SK-N-SH (cell line): ENCODE measurements around the gene KCNQ5. TPM values are rescaled to one million over a fixed set of nuclear protein-coding genes. Genes with fewer than 3 reads are reported as not detected.

Experiments
- CTCF ChIA-PET: fragments of 300-600, 350-600 bp; formaldehyde crosslinking; extraction: SDS; loops from one replicate; lab custom pipeline; 2021; lab: Yijun Ruan, JAX
- POLR2A ChIA-PET: fragments of 350-600 bp; sonication (Branson Sonifier 250); formaldehyde crosslinking; extraction: SDS; loops from one replicate; lab custom pipeline; 2020; ENCODE audit warnings: antibody characterized with exemption, inconsistent platforms; lab: Yijun Ruan, JAX
- DNase-seq: peaks from one replicate; pipeline ENCODE4 v3.0.0; 2012
- H2AFZ ChIP-seq: fragments of 200-600 bp; sonication (generic); 2 replicates; pipeline ENCODE4 v1.8.1; 2016; ENCODE audit warnings: antibody characterized with exemption, mild to moderate bottlenecking, low read depth
- H3F3A ChIP-seq: fragments of 200-600 bp; sonication (generic); replicated peaks from 2 replicates; pipeline ENCODE3; 2016; ENCODE audit warnings: antibody characterized with exemption, mild to moderate bottlenecking; ENCODE audit not compliant: insufficient read depth
- H3K27ac ChIP-seq, 2 experiments: fragments of 200-500 bp in 1 of 2; fragments of 200-600 bp in 1 of 2; sonication (Bioruptor generic) in 1 of 2; sonication (generic), shearing (Covaris generic) in 1 of 2; 2 replicates each; pipeline versions ENCODE4 v1.5.1 to v1.6.1; 2014 to 2016; ENCODE audit warnings: low read depth in 2 of 2, inconsistent platforms in 1 of 2, low read length in 1 of 2, mild to moderate bottlenecking in 1 of 2, mixed read lengths in 1 of 2
- H3K27me3 ChIP-seq: fragments of 200-600 bp; sonication (generic), shearing (Covaris generic); 2 replicates; pipeline ENCODE4 v1.6.1; 2016; ENCODE audit warnings: mixed run types; ENCODE audit not compliant: insufficient read depth
- H3K36me3 ChIP-seq, 2 experiments: fragments of 200-500 bp in 1 of 2; fragments of 200-600 bp in 1 of 2; sonication (Bioruptor generic) in 1 of 2; sonication (generic) in 1 of 2; replicated peaks in 1 of 2; 2 replicates each; pipeline versions ENCODE3 to v1.5.1; 2014 to 2016; ENCODE audit warnings: low read length in 1 of 2, mild to moderate bottlenecking in 1 of 2; ENCODE audit not compliant: insufficient read depth in 2 of 2, control insufficient read depth in 1 of 2
- H3K4me1 ChIP-seq, 2 experiments: fragments of 200-500 bp in 1 of 2; fragments of 200-600 bp in 1 of 2; sonication (Bioruptor generic) in 1 of 2; sonication (generic), shearing (Covaris generic) in 1 of 2; 2 replicates each; pipeline versions ENCODE4 v1.5.1 to v1.6.1; 2014 to 2016; ENCODE audit warnings: low read depth in 1 of 2, low read length in 1 of 2, mixed run types in 1 of 2; ENCODE audit not compliant: insufficient read depth in 2 of 2, control insufficient read depth in 1 of 2
- H3K4me2 ChIP-seq: fragments of 200-600 bp; sonication (generic), shearing (Covaris generic); 2 replicates; pipeline ENCODE4 v1.6.1; 2017; ENCODE audit warnings: mixed run types
- H3K4me3 ChIP-seq, 2 experiments: fragments of 200-500 bp in 1 of 2; fragments of 200-600 bp in 1 of 2; sonication (Bioruptor generic) in 1 of 2; sonication (generic), shearing (Covaris generic) in 1 of 2; 2 replicates each; pipeline versions ENCODE4 v1.5.1 to v1.8.1; 2014 to 2016; ENCODE audit warnings: low read depth in 2 of 2, inconsistent platforms in 1 of 2, low read length in 1 of 2, mild to moderate bottlenecking in 1 of 2, mixed read lengths in 1 of 2, moderate library complexity in 1 of 2
- H3K79me2 ChIP-seq: fragments of 200-600 bp; sonication (generic); 2 replicates; pipeline ENCODE4 v1.8.1; 2017; ENCODE audit warnings: mild to moderate bottlenecking; ENCODE audit not compliant: insufficient read depth
- H3K9ac ChIP-seq: fragments of 200-600 bp; sonication (generic); 2 replicates; pipeline ENCODE4 v1.6.1; 2017; ENCODE audit warnings: mixed run types
- H3K9me2 ChIP-seq: fragments of 200-600 bp; sonication (generic); 2 replicates; pipeline ENCODE4 v1.6.1; 2017; ENCODE audit warnings: mixed run types
- H3K9me3 ChIP-seq: fragments of 200-600 bp; sonication (generic); 2 replicates; pipeline ENCODE4 v1.6.1; 2017; ENCODE audit warnings: mixed run types, mild to moderate bottlenecking, moderate library complexity
- H4K20me1 ChIP-seq: fragments of 200-600 bp; sonication (generic); 2 replicates; pipeline ENCODE4 v1.6.1; 2017; ENCODE audit warnings: mild to moderate bottlenecking, mixed run types; ENCODE audit not compliant: insufficient read depth
- CHD2 ChIP-seq: fragments of 150-350 bp; IDR thresholded peaks from 2 replicates; pipeline ENCODE4 v1.6.1; 2018; ENCODE audit warnings: low read length; ENCODE audit not compliant: partially characterized antibody
- FOXJ3 ChIP-seq: sonication (generic); formaldehyde crosslinking; IDR thresholded peaks from 2 replicates; pipeline ENCODE4 v1.5.1; 2020; ENCODE audit warnings: mild to moderate bottlenecking, missing genetic modification reagents
- GABPA ChIP-seq: IDR thresholded peaks from 2 replicates; pipeline ENCODE4 v1.4.0; 2012; ENCODE audit warnings: low read depth, mild to moderate bottlenecking
- GATA2 ChIP-seq: sonication (generic); formaldehyde crosslinking; IDR thresholded peaks from 2 replicates; pipeline ENCODE4 v1.5.0; 2020; ENCODE audit warnings: mild to moderate bottlenecking, missing genetic modification reagents
- MEF2A ChIP-seq: IDR thresholded peaks from 2 replicates; pipeline ENCODE4 v1.4.0; 2012; ENCODE audit warnings: low read depth, borderline replicate concordance
- MXI1 ChIP-seq: IDR thresholded peaks from 2 replicates; pipeline ENCODE4 v1.6.1; 2012; ENCODE audit warnings: mild to moderate bottlenecking, low read depth, low read length, improper control_type of control experiment
- NFIC ChIP-seq: IDR thresholded peaks from 2 replicates; pipeline ENCODE4 v1.4.0; 2012; ENCODE audit warnings: borderline replicate concordance
- RAD21 ChIP-seq: IDR thresholded peaks from 2 replicates; pipeline ENCODE4 v1.6.1; 2012; ENCODE audit warnings: mild to moderate bottlenecking, low read length
- RCOR1 ChIP-seq: fragments of 150-350 bp; IDR thresholded peaks from 2 replicates; pipeline ENCODE4 v1.6.1; 2017; ENCODE audit warnings: antibody characterized with exemption, low read length
- SIN3A ChIP-seq: IDR thresholded peaks from 2 replicates; pipeline ENCODE4 v1.6.1; 2012; ENCODE audit warnings: low read depth, mild to moderate bottlenecking, low read length, moderate library complexity, borderline replicate concordance
- SMC3 ChIP-seq: IDR thresholded peaks from 2 replicates; pipeline ENCODE4 v1.6.1; 2012; ENCODE audit warnings: low read depth, low read length, improper control_type of control experiment
- TEAD4 ChIP-seq: IDR thresholded peaks from 2 replicates; pipeline ENCODE4 v1.4.0; 2012; ENCODE audit warnings: mild to moderate bottlenecking, borderline replicate concordance; ENCODE audit not compliant: insufficient read depth
- WGBS: methylation state at CpG from one replicate; pipeline ENCODE4 v1.1.6; 2017; ENCODE audit warnings: low lambda C conversion rate; 5-methylcytosine and 5-hydroxymethylcytosine counted together
- polyA plus RNA-seq, 3 experiments: library from polyadenylated mRNA; depleted of rRNA; stranded (reverse); fragments of >200 nt; gene quantifications; 2 replicates each; pipeline ENCODE4 v1.2.3, GENCODE V29; 2012
- TF ChIP-seq, protein P1 (sequence below): fragments of 150-350 bp; IDR thresholded peaks from 2 replicates; pipeline ENCODE4 v1.6.1; 2016; ENCODE audit warnings: mild to moderate bottlenecking, low read depth, low read length
- TF ChIP-seq, protein P2 (sequence below): IDR thresholded peaks from 2 replicates; pipeline ENCODE4; 2012
- TF ChIP-seq, protein P3 (sequence below): IDR thresholded peaks from 2 replicates; pipeline ENCODE4 v1.4.0; 2012; ENCODE audit warnings: low read depth, borderline replicate concordance
- TF ChIP-seq, protein P4 (sequence below): fragments of 200-600 bp; sonication (generic); IDR thresholded peaks from 2 replicates; pipeline ENCODE4 v1.6.1; 2017; ENCODE audit warnings: antibody characterized with exemption, mild to moderate bottlenecking, moderate library complexity
- TF ChIP-seq, protein P5 (sequence below): IDR thresholded peaks from 2 replicates; pipeline ENCODE4 v1.4.0; 2012; ENCODE audit warnings: low read depth

Gene KCNQ5
- polyA plus RNA-seq, 1 of the 3 experiments (the other 2 are of a cell fraction): 3.2 TPM

DNA sequence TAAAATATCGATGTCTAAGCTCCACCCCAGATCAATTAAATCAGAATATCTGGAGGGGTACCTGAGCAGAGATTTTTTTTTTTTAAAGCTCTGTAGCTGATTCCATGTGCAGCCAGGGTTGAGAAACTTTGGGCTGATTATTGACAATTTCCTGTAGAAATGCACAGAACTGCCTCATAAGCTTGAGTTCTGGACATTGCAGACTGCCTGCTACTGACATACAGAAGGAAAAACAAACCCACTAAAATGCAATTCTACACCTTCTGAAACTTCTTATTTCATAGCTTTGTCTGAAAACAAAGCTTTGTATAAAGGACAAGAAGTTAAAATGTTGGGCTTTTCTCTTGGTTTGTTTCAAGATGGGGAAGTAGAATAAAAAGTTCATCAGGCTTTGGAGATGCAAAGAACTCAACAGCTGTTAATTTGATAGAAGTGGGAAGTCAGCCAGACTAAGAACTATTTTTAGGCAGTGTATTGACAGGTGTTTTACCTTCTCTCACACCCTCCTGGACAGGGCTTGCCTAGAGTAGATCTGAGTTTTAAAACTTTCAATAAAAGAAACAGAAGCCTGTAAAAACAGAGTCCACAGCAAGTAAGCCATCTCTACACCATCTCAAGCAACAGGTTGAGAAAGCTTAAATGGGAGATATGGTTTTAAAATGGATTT lies 147.7 kb downstream of the KCNQ5 start:
- DNase-seq: no peak
- H3K27ac ChIP-seq: no peak overlapping the region
- peaks cover 0 to 4% of the 10 kb centered on the region in 2 experiments for H3K36me3 ChIP-seq
- H3K9me2 ChIP-seq: no peaks in the 10 kb centered on the region
- H4K20me1 ChIP-seq: no peaks in the 10 kb centered on the region
- H3K9ac ChIP-seq: no peak overlapping the region
- H3K79me2 ChIP-seq: peaks cover 27% of the 10 kb centered on the region
- TF ChIP-seq NFIC (no peak), SIN3A (no peak), TEAD4 (no peak), RCOR1 (no peak), GATA2 (CRISPR knock-in tag) (no peak), GABPA (no peak), CHD2 (no peak), MEF2A (no peak), RAD21 (no peak), FOXJ3 (CRISPR knock-in tag) (no peak), MXI1 (no peak), SMC3 (no peak)
- TF ChIP-seq, protein P1, sequence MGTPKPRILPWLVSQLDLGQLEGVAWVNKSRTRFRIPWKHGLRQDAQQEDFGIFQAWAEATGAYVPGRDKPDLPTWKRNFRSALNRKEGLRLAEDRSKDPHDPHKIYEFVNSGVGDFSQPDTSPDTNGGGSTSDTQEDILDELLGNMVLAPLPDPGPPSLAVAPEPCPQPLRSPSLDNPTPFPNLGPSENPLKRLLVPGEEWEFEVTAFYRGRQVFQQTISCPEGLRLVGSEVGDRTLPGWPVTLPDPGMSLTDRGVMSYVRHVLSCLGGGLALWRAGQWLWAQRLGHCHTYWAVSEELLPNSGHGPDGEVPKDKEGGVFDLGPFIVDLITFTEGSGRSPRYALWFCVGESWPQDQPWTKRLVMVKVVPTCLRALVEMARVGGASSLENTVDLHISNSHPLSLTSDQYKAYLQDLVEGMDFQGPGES: no peak
- TF ChIP-seq, protein P2, sequence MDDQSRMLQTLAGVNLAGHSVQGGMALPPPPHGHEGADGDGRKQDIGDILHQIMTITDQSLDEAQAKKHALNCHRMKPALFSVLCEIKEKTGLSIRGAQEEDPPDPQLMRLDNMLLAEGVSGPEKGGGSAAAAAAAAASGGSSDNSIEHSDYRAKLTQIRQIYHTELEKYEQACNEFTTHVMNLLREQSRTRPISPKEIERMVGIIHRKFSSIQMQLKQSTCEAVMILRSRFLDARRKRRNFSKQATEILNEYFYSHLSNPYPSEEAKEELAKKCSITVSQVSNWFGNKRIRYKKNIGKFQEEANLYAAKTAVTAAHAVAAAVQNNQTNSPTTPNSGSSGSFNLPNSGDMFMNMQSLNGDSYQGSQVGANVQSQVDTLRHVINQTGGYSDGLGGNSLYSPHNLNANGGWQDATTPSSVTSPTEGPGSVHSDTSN: no peak
- TF ChIP-seq, protein P3, sequence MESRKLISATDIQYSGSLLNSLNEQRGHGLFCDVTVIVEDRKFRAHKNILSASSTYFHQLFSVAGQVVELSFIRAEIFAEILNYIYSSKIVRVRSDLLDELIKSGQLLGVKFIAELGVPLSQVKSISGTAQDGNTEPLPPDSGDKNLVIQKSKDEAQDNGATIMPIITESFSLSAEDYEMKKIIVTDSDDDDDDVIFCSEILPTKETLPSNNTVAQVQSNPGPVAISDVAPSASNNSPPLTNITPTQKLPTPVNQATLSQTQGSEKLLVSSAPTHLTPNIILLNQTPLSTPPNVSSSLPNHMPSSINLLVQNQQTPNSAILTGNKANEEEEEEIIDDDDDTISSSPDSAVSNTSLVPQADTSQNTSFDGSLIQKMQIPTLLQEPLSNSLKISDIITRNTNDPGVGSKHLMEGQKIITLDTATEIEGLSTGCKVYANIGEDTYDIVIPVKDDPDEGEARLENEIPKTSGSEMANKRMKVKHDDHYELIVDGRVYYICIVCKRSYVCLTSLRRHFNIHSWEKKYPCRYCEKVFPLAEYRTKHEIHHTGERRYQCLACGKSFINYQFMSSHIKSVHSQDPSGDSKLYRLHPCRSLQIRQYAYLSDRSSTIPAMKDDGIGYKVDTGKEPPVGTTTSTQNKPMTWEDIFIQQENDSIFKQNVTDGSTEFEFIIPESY: no peak
- TF ChIP-seq, protein P4, sequence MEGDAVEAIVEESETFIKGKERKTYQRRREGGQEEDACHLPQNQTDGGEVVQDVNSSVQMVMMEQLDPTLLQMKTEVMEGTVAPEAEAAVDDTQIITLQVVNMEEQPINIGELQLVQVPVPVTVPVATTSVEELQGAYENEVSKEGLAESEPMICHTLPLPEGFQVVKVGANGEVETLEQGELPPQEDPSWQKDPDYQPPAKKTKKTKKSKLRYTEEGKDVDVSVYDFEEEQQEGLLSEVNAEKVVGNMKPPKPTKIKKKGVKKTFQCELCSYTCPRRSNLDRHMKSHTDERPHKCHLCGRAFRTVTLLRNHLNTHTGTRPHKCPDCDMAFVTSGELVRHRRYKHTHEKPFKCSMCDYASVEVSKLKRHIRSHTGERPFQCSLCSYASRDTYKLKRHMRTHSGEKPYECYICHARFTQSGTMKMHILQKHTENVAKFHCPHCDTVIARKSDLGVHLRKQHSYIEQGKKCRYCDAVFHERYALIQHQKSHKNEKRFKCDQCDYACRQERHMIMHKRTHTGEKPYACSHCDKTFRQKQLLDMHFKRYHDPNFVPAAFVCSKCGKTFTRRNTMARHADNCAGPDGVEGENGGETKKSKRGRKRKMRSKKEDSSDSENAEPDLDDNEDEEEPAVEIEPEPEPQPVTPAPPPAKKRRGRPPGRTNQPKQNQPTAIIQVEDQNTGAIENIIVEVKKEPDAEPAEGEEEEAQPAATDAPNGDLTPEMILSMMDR: no peak
- TF ChIP-seq, protein P5, sequence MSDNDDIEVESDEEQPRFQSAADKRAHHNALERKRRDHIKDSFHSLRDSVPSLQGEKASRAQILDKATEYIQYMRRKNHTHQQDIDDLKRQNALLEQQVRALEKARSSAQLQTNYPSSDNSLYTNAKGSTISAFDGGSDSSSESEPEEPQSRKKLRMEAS: no peak
- CTCF ChIA-PET: interaction anchor here (1.1 kb wide), 1 partner anchor 11 kb away, joined by 4 read pairs; no protein-coding TSS in a partner anchor
- H3K4me1 ChIP-seq: no peaks in the 10 kb centered on the region
- no peak overlapping the region for H2AFZ ChIP-seq
- POLR2A ChIA-PET: no interaction called here
- no peaks in the 10 kb centered on the region for H3K9me3 ChIP-seq
- no peaks in the 10 kb centered on the region for H3F3A ChIP-seq
- 86% methylated on average over 1 of the region's 1 CpG for WGBS
- H3K4me3 ChIP-seq: no peak overlapping the region
- no peaks in the 10 kb centered on the region for H3K27me3 ChIP-seq
- no peak overlapping the region for H3K4me2 ChIP-seq
